KMS-11 (cell line): ENCODE results near the gene GLTP.

ENCODE experiments used
- H2AFZ ChIP-seq: fragments of 200-600 bp; sonication (generic); 2 replicates; pipeline ENCODE4 v1.6.1; 2016; ENCODE audit warnings: antibody characterized with exemption, mixed run types, low read depth
- H3K27ac ChIP-seq: fragments of 200-600 bp; sonication (generic); 2 replicates; pipeline ENCODE4 v1.6.1; 2016; ENCODE audit warnings: mild to moderate bottlenecking, mixed run types
- H3K27me3 ChIP-seq: fragments of 200-600 bp; sonication (generic); 2 replicates; pipeline ENCODE4 v1.6.1; 2017; ENCODE audit warnings: mild to moderate bottlenecking, low read depth, mixed run types, moderate library complexity; ENCODE audit not compliant: insufficient read depth
- H3K36me3 ChIP-seq: fragments of 200-600 bp; sonication (generic); 2 replicates; pipeline ENCODE4 v1.6.1; 2017; ENCODE audit warnings: mild to moderate bottlenecking, mixed run types; ENCODE audit not compliant: insufficient read depth
- H3K4me1 ChIP-seq: fragments of 200-600 bp; sonication (generic); 2 replicates; pipeline ENCODE4 v1.6.1; 2016; ENCODE audit warnings: mild to moderate bottlenecking, low read depth, mixed run types; ENCODE audit not compliant: poor library complexity, severe bottlenecking
- H3K4me2 ChIP-seq: fragments of 200-600 bp; sonication (generic); 2 replicates; pipeline ENCODE4 v1.7.0; 2016; ENCODE audit warnings: mild to moderate bottlenecking, mixed run types
- H3K4me3 ChIP-seq: fragments of 200-600 bp; sonication (generic); IDR thresholded peaks from 2 replicates; pipeline ENCODE4 v1.6.1; 2017; ENCODE audit warnings: low read depth, low read length, mixed read lengths; ENCODE audit not compliant: insufficient read depth
- H3K79me2 ChIP-seq: fragments of 200-600 bp; sonication (generic); 2 replicates; pipeline ENCODE4 v1.6.1; 2016; ENCODE audit warnings: low read depth, mixed run types; ENCODE audit not compliant: insufficient read depth
- H3K9ac ChIP-seq: fragments of 200-600 bp; sonication (generic); 2 replicates; pipeline ENCODE4 v1.6.1; 2016; ENCODE audit warnings: mild to moderate bottlenecking, mixed run types
- H4K20me1 ChIP-seq: fragments of 200-600 bp; sonication (generic); 2 replicates; pipeline ENCODE4 v1.6.1; 2016; ENCODE audit warnings: mild to moderate bottlenecking, mixed run types; ENCODE audit not compliant: insufficient read depth
- CTCF ChIP-seq: fragments of 200-600 bp; sonication (generic); conservative IDR thresholded peaks from 2 replicates; pipeline ENCODE4 v1.6.1; 2017; ENCODE audit warnings: low read depth, mild to moderate bottlenecking, antibody characterized with exemption, low read length, moderate library complexity, mixed read lengths

Gene GLTP

DNA sequence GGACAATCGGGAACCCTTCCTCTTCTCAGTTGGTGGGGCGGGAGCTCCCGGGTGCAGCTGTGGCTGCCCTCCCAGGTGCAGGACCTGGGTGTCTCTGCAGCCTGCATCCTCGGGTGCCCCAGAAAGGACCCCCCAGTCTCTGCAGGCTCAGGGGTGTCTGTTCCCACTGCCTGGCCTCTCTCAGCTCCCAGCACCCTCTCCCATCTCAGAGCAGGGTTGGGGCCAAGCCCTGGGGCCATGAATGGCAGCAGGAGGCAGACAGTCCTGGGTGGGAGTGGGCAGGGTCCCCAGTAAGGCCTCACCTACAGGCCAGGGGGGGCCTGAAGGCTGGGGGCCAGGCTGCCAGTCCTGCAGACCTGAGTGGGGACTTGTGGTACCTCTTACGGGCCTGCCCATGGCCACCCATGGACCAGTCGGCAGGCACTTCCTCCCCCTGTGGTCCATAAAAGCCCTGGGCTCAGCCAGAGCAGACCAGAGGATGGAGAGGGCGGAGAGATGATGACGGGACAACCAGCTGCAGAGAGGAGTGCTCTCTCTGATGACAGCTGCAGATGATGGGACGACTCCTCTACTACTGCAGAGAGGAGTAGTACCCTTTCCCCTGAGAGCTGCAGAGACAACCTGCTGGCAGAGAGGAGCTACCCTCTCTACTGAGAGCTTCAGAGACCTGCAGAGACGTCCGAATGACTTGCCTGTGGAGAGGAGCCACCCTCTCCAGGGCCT is 46.3 kb upstream of the GLTP start:
- TF ChIP-seq CTCF, result no peak
- no peaks in the 10 kb centered on the region for H4K20me1 ChIP-seq
- H3K27ac ChIP-seq, result no peak overlapping the region
- no peak overlapping the region for H3K4me3 ChIP-seq
- no peaks in the 10 kb centered on the region for H3K27me3 ChIP-seq
- H2AFZ ChIP-seq, result no peak overlapping the region
- no peaks in the 10 kb centered on the region for H3K79me2 ChIP-seq
- no peak overlapping the region for H3K9ac ChIP-seq
- H3K36me3 ChIP-seq, result no peaks in the 10 kb centered on the region
- no peaks in the 10 kb centered on the region for H3K4me1 ChIP-seq
- no peak overlapping the region for H3K4me2 ChIP-seq

- no peak for TF ChIP-seq CTCF
- no peaks in the 10 kb centered on the region for H4K20me1 ChIP-seq
- no peaks in the 10 kb centered on the region for H3K79me2 ChIP-seq
- no peaks in the 10 kb centered on the region for H3K4me1 ChIP-seq
- no peak overlapping the region for H3K9ac ChIP-seq
- no peak overlapping the region for H2AFZ ChIP-seq
- no peak overlapping the region for H3K4me3 ChIP-seq
- no peak overlapping the region for H3K27ac ChIP-seq
- H3K36me3 ChIP-seq, result no peaks in the 10 kb centered on the region
- no peaks in the 10 kb centered on the region for H3K27me3 ChIP-seq
- no peak overlapping the region for H3K4me2 ChIP-seq
These were observed 45.7 kb upstream of the GLTP start for GRCh38 chr12:109926016-109926415.

GRCh38 chr12:109925185-109925840 is 45.0 kb upstream of the GLTP start:
- Histone ChIP-seq H3K27me3 (no peaks in the 10 kb centered on the region), H3K4me1 (no peaks in the 10 kb centered on the region), H3K9ac (no peak overlapping the region), H3K4me3 (no peak overlapping the region), H3K4me2 (no peak overlapping the region), H2AFZ (no peak overlapping the region), H3K27ac (no peak overlapping the region), H4K20me1 (no peaks in the 10 kb centered on the region), H3K79me2 (no peaks in the 10 kb centered on the region), H3K36me3 (no peaks in the 10 kb centered on the region)
- TF ChIP-seq CTCF, result no peak

DNA sequence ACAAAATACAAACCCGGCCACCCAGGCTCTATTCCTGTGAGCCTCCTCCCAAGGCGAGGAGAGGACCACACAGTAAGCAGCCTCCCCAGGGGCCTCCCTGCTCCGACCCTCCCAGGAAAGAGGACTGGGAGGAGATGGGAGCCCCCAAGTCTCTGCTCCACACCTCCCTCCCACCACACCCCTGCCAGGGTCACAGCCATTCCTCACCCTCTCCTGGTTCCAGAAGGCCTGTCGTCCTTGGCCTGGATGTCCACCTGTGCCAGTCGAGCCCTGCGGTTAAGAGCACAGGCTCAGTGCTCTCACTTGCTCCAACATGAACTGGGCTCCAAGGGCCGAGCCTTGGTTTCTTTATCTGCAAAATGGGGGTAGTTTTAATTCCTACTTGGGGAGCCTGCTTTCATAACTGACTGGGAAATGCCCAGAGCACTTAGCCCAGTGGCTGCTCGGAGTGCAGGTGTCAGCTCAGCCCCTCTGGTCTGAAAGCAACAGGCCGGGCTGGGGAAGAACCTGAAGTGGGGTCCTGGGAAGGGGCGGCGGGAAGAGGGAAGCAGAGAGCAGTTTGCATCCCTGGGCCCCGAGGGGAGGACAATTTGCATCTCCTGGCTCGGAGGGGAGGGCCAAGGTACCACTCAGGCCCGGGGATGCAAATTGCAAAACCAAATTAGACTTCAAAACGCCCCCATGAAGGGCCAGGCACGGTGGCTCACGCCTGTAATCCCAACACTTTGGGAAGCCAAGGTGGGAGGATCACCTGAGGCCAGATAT is 43.3 kb upstream of the GLTP start:
- Histone ChIP-seq H2AFZ (no peak overlapping the region), H3K9ac (no peak overlapping the region), H3K4me3 (no peak overlapping the region), H4K20me1 (no peaks in the 10 kb centered on the region), H3K4me1 (no peaks in the 10 kb centered on the region), H3K4me2 (no peak overlapping the region), H3K79me2 (no peaks in the 10 kb centered on the region), H3K27ac (no peak overlapping the region), H3K27me3 (no peaks in the 10 kb centered on the region), H3K36me3 (no peaks in the 10 kb centered on the region)
- no peak for TF ChIP-seq CTCF
